HG03039 (cell line): Measurements from ENCODE around the gene LRFN5.
"Not testable (repeated sequence)": the region's sequence is repeated elsewhere in the genome, so short reads cannot be mapped to it uniquely, and the experiment has no call there.

Experiments
- ATAC-seq: cut with Tn5 transposase; IDR thresholded peaks from one replicate; pipeline ENCODE4 v1.9.1; 2021; ENCODE audit warnings: mild to moderate bottlenecking, moderate library complexity; ENCODE audit not compliant: unreplicated experiment

The LRFN5 gene

GRCh38 chr14:41878321-41878720 is 271.6 kb downstream of the LRFN5 start:
- ATAC-seq = no peak

- no peak for ATAC-seq
Observed at GRCh38 chr14:41891624-41892023, 284.9 kb downstream of the LRFN5 start.

DNA sequence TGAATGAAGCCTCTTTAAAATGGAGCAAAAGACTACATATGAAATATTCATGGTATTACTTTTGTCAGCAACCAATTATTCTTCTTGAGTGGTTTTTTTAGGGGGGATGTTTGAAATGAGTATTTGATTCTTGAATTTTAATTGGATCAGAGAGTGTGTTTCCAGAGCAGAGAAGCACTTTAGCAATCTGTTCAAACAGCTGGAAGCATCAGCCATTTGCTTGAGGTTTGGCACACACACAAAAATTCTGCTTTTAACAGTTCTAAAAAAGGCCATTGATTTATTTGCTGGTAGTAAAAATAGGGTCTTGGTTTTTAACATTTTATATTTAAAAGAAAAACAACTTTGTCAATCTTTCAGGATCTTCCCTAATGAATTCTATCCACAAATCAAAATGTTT is 292.7 kb downstream of the LRFN5 start:
- ATAC-seq = no peak

GRCh38 chr14:41900644-41901043 is 294.0 kb downstream of the LRFN5 start:
- no peak for ATAC-seq

DNA sequence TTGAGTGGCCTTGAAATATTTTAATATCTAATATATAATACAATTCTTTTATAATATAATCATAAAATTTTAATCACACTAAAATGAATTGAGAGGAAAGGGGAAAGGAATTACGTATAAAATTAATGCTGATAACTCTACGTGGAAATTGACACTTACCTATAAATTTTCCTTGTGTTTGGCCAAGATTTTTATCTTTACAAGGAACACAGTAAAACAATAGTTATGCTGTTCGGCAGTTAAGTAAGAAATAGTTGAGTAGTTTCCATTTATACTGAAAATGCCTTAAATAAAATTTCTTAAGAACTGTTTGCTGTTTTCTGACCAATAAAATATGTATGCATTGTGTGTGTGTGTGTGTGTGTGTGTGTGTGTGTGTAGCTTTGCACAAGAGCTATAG is 294.4 kb downstream of the LRFN5 start:
- ATAC-seq = no peak

DNA sequence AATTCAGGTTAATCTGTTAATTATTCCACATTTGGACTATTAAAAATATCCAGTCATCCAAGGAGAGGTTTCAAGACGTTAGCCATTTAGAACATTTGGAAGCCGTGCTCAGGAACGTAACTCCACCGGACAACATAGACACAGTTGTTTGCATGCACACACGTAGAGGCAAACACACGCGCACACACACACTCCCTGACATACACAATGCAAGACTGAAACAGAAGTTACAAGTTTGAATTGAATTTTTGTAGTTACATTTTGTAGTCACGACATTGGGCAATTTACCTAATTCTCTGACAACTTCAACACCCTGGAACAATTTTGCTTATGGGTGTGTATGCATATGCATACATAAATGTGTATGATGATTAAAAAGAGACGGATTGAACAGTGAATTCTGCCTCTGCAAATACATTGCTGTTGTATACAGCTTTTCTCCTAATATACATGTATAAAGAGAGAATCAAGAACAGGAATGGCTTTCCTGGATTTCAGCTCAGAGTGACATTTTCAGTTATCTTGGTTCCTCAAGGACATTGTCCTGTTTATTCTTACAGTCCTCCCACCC is 298.8 kb downstream of the LRFN5 start:
- ATAC-seq = no peak

DNA sequence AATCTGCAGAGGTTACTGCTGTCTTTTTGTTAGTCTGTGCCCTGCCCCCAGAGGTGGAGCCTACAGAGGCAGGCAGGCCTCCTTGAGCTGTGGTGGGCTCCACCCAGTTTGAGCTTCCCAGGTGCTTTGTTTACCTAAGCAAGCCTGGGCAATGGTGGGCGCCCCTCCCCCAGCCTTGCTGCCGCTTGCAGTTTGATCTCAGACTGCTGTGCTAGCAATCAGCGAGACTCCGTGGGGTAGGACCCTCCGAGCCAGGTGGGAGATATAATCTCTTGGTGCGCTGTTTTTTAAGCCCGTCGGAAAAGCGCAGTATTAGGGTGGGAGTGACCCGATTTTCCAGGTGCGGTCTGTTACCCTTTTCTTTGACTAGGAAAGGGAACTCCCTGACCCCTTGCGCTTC is 304.5 kb downstream of the LRFN5 start:
- ATAC-seq = not testable (repeated sequence)

GRCh38 chr14:41913398-41913797 is 306.7 kb downstream of the LRFN5 start:
- ATAC-seq = no peak

GRCh38 chr14:41915732-41916131 is 309.1 kb downstream of the LRFN5 start:
- ATAC-seq = no peak

GRCh38 chr14:41916313-41916712 is 309.6 kb downstream of the LRFN5 start:
- ATAC-seq = no peak

DNA sequence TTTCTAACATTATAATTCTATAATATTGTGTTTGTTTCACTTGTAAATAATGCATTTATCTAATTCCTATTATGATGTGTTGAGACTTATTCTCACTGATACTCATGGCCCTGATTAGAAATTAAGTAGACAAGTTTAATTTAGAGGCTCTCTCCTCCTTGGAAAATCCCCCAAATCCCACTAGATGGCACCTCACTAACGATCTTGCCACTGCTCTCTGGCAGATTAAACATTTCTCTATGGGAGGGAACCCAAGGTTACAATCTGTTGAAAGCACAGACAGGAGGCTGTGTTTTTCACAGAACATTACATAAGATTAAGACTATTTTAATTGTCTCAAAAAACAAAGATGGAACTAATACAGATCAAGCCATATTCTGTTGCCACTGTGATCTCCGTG is 318.7 kb downstream of the LRFN5 start:
- no peak for ATAC-seq

DNA sequence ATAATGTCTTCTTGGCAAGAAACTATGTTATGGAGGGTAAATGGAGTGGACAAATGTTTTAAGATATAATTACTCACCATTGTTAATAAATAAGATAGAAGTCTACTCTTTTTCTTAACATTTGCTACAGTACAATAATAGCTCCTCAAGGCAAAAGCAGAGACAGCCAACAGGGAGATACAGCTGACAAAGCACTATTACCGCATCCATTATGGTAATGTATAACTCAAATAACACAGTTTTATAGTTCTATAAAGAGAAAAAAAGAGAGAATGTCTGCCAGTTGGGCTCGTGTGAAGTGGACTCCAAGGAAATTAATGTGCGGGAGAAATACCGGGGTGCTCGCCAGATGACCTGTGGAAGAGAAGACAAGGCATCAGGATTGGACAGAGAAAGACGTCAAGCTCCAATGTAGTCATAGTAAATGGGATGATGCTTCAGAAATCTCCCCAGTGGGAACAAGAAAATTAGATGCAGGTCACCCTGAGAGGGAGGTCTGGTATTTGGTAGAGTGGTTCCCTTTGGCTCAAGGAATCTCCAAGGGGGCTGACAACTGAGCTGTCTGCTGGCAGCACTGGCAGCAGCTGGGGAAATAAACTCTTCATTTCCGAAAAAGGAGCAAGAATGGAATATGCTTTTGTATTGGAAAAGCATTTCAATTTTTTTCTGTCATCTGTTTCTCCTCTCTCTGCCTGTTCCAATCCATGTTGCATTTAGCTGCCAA is 343.9 kb downstream of the LRFN5 start:
- ATAC-seq = no peak
